ENCODE results near the gene NHSL1.

DNA sequence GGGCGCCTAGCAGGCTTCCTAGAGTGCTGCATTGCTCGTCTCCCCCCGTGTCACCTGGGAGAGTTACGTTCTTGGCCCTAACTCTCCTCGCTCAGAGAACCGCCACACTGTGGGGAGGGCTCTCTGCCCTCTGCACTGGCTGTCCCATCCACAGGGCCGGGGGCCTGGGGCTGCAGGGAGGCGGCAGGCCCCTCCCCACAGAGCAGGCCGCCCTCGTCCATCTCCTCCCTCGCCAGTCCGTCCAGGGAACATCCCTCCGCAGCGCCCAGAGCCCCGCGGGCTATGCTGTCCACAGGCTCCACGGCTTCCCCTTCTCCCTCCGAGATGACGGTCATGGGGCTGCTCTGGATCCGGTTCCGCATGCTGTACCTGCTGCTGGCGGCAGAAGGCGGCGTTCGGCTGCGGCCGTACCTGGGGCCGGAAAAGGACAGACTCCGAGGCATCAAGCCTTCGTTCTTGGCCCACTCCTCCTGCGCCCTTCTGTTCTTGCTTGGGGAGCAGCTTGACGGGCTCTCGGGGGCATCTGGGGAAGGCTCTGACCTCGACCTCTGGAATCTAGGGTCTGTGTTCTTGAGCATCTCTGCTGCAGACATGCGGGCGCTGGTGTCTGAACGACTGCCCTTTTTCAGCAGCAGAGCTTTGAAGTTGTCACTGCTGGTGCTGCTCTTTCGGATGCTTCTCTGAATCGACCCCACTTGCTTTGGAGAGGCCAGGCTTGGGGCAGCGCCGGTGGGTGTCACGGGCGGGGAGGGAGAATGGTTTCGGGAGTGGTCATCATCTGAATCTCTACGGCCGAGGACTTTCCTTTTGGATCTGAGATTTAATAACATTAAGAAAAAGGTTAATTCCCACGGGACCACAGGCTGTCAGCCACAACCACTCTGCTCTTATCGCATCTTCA is 75.0 kb downstream of the NHSL1 start:
- TF ChIP-seq, protein P1, sequence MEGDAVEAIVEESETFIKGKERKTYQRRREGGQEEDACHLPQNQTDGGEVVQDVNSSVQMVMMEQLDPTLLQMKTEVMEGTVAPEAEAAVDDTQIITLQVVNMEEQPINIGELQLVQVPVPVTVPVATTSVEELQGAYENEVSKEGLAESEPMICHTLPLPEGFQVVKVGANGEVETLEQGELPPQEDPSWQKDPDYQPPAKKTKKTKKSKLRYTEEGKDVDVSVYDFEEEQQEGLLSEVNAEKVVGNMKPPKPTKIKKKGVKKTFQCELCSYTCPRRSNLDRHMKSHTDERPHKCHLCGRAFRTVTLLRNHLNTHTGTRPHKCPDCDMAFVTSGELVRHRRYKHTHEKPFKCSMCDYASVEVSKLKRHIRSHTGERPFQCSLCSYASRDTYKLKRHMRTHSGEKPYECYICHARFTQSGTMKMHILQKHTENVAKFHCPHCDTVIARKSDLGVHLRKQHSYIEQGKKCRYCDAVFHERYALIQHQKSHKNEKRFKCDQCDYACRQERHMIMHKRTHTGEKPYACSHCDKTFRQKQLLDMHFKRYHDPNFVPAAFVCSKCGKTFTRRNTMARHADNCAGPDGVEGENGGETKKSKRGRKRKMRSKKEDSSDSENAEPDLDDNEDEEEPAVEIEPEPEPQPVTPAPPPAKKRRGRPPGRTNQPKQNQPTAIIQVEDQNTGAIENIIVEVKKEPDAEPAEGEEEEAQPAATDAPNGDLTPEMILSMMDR (conservative IDR thresholded peaks at IDR 0.05 in 1 of 2, IDR thresholded peaks at IDR 0.05 in 1 of 2; ENCODE audit: extremely low read depth in 1 of 2, insufficient read depth in 1 of 2, low read depth in 1 of 2, low read length in 2 of 2) = no peak
- no peak for TF ChIP-seq EZH2 (IDR thresholded peaks at IDR 0.05; ENCODE audit: borderline replicate concordance, low read length)

All from mammary epithelial cell (primary cell).